GM12875 (cell line): ENCODE results near the gene UGT1A9.

Experiments
- H3K4me3 ChIP-seq: one replicate; pipeline ENCODE4 v1.5.1; 2011; ENCODE audit warnings: low read depth, low read length, control low read depth
- CTCF ChIP-seq: IDR thresholded peaks from 2 replicates; pipeline ENCODE4 v1.5.1; 2011; ENCODE audit warnings: low read depth, mild to moderate bottlenecking, control low read depth, inconsistent platforms, low read length, moderate library complexity, borderline replicate concordance; ENCODE audit not compliant: insufficient read depth

UGT1A9 gene

GRCh38 chr2:233690444-233690843 lies 18.7 kb downstream of the UGT1A9 start:
- TF ChIP-seq CTCF, result no peak
- no peak overlapping the region for H3K4me3 ChIP-seq

- no peak for TF ChIP-seq CTCF
- no peak overlapping the region for H3K4me3 ChIP-seq
Observed at GRCh38 chr2:233691443-233692433, 20.0 kb downstream of the UGT1A9 start.

GRCh38 chr2:233692648-233693047 lies 20.9 kb downstream of the UGT1A9 start, which contains the start of gene UGT1A6:
UGT1A6 (plus strand) TSS chr2:233692890; CDS start chr2:233693005, 115 bp downstream.
- no peak within 1 kb of the TSS for H3K4me3 ChIP-seq
- no peak for TF ChIP-seq CTCF

GRCh38 chr2:233693963-233694362 lies 22.3 kb downstream of the UGT1A9 start:
- H3K4me3 ChIP-seq, result no peak overlapping the region
- TF ChIP-seq CTCF, result no peak

GRCh38 chr2:233698740-233699139 lies 27.0 kb downstream of the UGT1A9 start:
- TF ChIP-seq CTCF, result no peak
- no peak overlapping the region for H3K4me3 ChIP-seq

- TF ChIP-seq CTCF, result no peak
- no peak overlapping the region for H3K4me3 ChIP-seq
Observed at GRCh38 chr2:233699424-233700027, 27.8 kb downstream of the UGT1A9 start.
